WERI-Rb-1 (cell line): Measurements from ENCODE around the gene FOXA1.
A peak's percentile ranks its signal among the peaks of the same experiment; 100 is the strongest.

Experiments
- DNase-seq: peaks from one replicate; pipeline ENCODE4 v3.0.0-alpha.2; 2020
- H3K27ac ChIP-seq: fragments of 250-450 bp; sonication (Bioruptor Pico); 2 replicates; pipeline ENCODE4 v1.5.1; 2020; ENCODE audit warnings: mild to moderate bottlenecking, moderate library complexity
- H3K27me3 ChIP-seq: fragments of 250-450 bp; sonication (Bioruptor Pico); 2 replicates; pipeline ENCODE4 v1.5.1; 2021; ENCODE audit warnings: mild to moderate bottlenecking, low read depth, moderate library complexity; ENCODE audit not compliant: insufficient read depth, severe bottlenecking
- H3K36me3 ChIP-seq: fragments of 250-450 bp; sonication (Bioruptor Pico); 2 replicates; pipeline ENCODE4 v1.5.1; 2020; ENCODE audit warnings: mild to moderate bottlenecking, moderate library complexity
- H3K4me3 ChIP-seq: 2 replicates; pipeline ENCODE4 v1.5.1; 2011; ENCODE audit warnings: low read depth, mild to moderate bottlenecking, control low read depth, low read length
- H3K9me3 ChIP-seq: fragments of 250-450 bp; sonication (Bioruptor Pico); 2 replicates; pipeline ENCODE4 v1.5.1; 2021; ENCODE audit warnings: mild to moderate bottlenecking, moderate library complexity; ENCODE audit not compliant: severe bottlenecking
- CTCF ChIP-seq: IDR thresholded peaks from 2 replicates; pipeline ENCODE4 v1.5.1; 2011; ENCODE audit warnings: low read depth, mild to moderate bottlenecking, control low read depth, inconsistent platforms, low read length

The FOXA1 gene

GRCh38 chr14:37592482-37593408 is 2.3 kb downstream of the FOXA1 start:
- Histone ChIP-seq H3K27me3 (peaks cover 89% of the 10 kb centered on the region), H3K36me3 (no peaks in the 10 kb centered on the region; the same call in 1 of the 2 replicates), H3K9me3 (peaks cover 6% of the 10 kb centered on the region), H3K27ac (no peak overlapping the region), H3K4me3 (no peak overlapping the region)
- DNase-seq = no peak
- TF ChIP-seq CTCF = no peak

- peaks cover 6% of the 10 kb centered on the region for H3K9me3 ChIP-seq
- H3K4me3 ChIP-seq = no peak overlapping the region
- no peak for TF ChIP-seq CTCF
- no peaks in the 10 kb centered on the region; the same call in 1 of the 2 replicates for H3K36me3 ChIP-seq
- no peak for DNase-seq
- H3K27me3 ChIP-seq = peaks cover 89% of the 10 kb centered on the region
- H3K27ac ChIP-seq = no peak overlapping the region
Observed at GRCh38 chr14:37591941-37592481, 3.0 kb downstream of the FOXA1 start.

GRCh38 chr14:37591311-37591940 is 3.6 kb downstream of the FOXA1 start:
- no peak for DNase-seq
- Histone ChIP-seq H3K9me3 (peaks cover 6% of the 10 kb centered on the region), H3K27me3 (peaks cover 91% of the 10 kb centered on the region), H3K27ac (no peak overlapping the region), H3K36me3 (no peaks in the 10 kb centered on the region; the same call in 1 of the 2 replicates), H3K4me3 (no peak overlapping the region)
- TF ChIP-seq CTCF = 0 out of 2 replicates have a peak, but pooled peaks have one; percentile 16

GRCh38 chr14:37590428-37591139 is 4.5 kb downstream of the FOXA1 start:
- no peak for DNase-seq
- Histone ChIP-seq H3K36me3 (no peaks in the 10 kb centered on the region; the same call in 1 of the 2 replicates), H3K4me3 (no peak overlapping the region), H3K27me3 (peaks cover 91% of the 10 kb centered on the region), H3K9me3 (peaks cover 6% of the 10 kb centered on the region), H3K27ac (no peak overlapping the region)
- no peak for TF ChIP-seq CTCF

GRCh38 chr14:37589715-37590427 is 5.2 kb downstream of the FOXA1 start:
- Histone ChIP-seq H3K27ac (no peak overlapping the region), H3K9me3 (peaks cover 6% of the 10 kb centered on the region), H3K36me3 (no peaks in the 10 kb centered on the region; the same call in 1 of the 2 replicates), H3K4me3 (no peak overlapping the region), H3K27me3 (peaks cover 94% of the 10 kb centered on the region)
- no peak for TF ChIP-seq CTCF
- DNase-seq = no peak
